GM23338 (cell line): Measurements from ENCODE around the gene KCTD10. TPM values are rescaled to one million over a fixed set of nuclear protein-coding genes. Genes with fewer than 3 reads are reported as not detected.
A peak's percentile ranks its signal among the peaks of the same experiment; 100 is the strongest.

Experiments
- ATAC-seq: fragments of 200-7000 bp; cut with Tn5 transposase; 3 replicates; pipeline ENCODE4 v1.9.1; 2020
- DNase-seq: peaks from one replicate; pipeline ENCODE4 v3.0.0-alpha.2; 2015; ENCODE audit warnings: low spot score
- H2AFZ ChIP-seq: fragments of 200-600 bp; sonication (generic); 2 replicates; pipeline ENCODE4 v1.8.0; 2016; ENCODE audit warnings: antibody characterized with exemption, mild to moderate bottlenecking, moderate library complexity
- H3F3A ChIP-seq: fragments of 200-600 bp; sonication (generic); replicated peaks from 2 replicates; pipeline ENCODE4 v1.8.0; 2017; ENCODE audit warnings: antibody characterized with exemption, mixed run types, low read depth
- H3K27ac ChIP-seq: fragments of 200-600 bp; sonication (generic); 2 replicates; pipeline ENCODE4 v1.6.1; 2016; ENCODE audit warnings: low read depth
- H3K27me3 ChIP-seq: fragments of 200-600 bp; sonication (generic); 2 replicates; pipeline ENCODE4 v1.8.0; 2016; ENCODE audit warnings: mild to moderate bottlenecking, mixed run types, moderate library complexity; ENCODE audit not compliant: insufficient read depth
- H3K36me3 ChIP-seq: fragments of 200-600 bp; sonication (generic); 2 replicates; pipeline ENCODE4 v1.8.0; 2016; ENCODE audit warnings: mild to moderate bottlenecking; ENCODE audit not compliant: insufficient read depth
- H3K4me1 ChIP-seq: fragments of 200-600 bp; sonication (generic); 2 replicates; pipeline ENCODE4 v1.8.0; 2016; ENCODE audit warnings: mild to moderate bottlenecking, moderate library complexity; ENCODE audit not compliant: insufficient read depth
- H3K4me2 ChIP-seq: fragments of 200-600 bp; sonication (generic); 2 replicates; pipeline ENCODE4 v1.7.1; 2017; ENCODE audit warnings: mixed run types
- H3K4me3 ChIP-seq: fragments of 200-600 bp; sonication (generic); 2 replicates; pipeline ENCODE4 v1.6.1; 2016; ENCODE audit warnings: mixed run types
- H3K79me2 ChIP-seq: fragments of 200-600 bp; sonication (generic); replicated peaks from 2 replicates; pipeline ENCODE4 v1.8.0; 2017; ENCODE audit warnings: mild to moderate bottlenecking; ENCODE audit not compliant: insufficient read depth
- H3K9me2 ChIP-seq: fragments of 200-600 bp; sonication (generic); 2 replicates; pipeline ENCODE4 v1.8.0; 2017; ENCODE audit not compliant: insufficient read depth
- H4K20me1 ChIP-seq: fragments of 200-600 bp; sonication (generic); replicated peaks from 2 replicates; pipeline ENCODE4 v1.8.0; 2017; ENCODE audit warnings: mild to moderate bottlenecking; ENCODE audit not compliant: insufficient read depth
- H3K27ac Mint-ChIP-seq: 2 replicates; pipeline ENCODE4 v1.8.0; 2020; ENCODE audit warnings: inconsistent platforms, mild to moderate bottlenecking, moderate library complexity, mixed read lengths
- H3K27me3 Mint-ChIP-seq: 3 replicates; pipeline ENCODE4 v1.8.0; 2022; ENCODE audit warnings: low read depth, mild to moderate bottlenecking, moderate library complexity, mixed read lengths, inconsistent platforms; ENCODE audit not compliant: insufficient read depth, poor library complexity
- H3K36me3 Mint-ChIP-seq: 3 replicates; pipeline ENCODE4 v1.8.0; 2021; ENCODE audit warnings: low read depth, mild to moderate bottlenecking, inconsistent platforms, moderate library complexity, mixed read lengths
- H3K4me1 Mint-ChIP-seq: 3 replicates; pipeline ENCODE4 v1.8.0; 2020; ENCODE audit warnings: mild to moderate bottlenecking, inconsistent platforms, mixed read lengths
- H3K4me3 Mint-ChIP-seq: 3 replicates; pipeline ENCODE4 v1.8.0; 2021; ENCODE audit warnings: moderate library complexity, mild to moderate bottlenecking, inconsistent platforms, mixed read lengths
- H3K9me3 Mint-ChIP-seq: 3 replicates; pipeline ENCODE4 v1.8.0; 2020; ENCODE audit warnings: moderate library complexity, mild to moderate bottlenecking, inconsistent platforms, mixed read lengths
- CREB1 ChIP-seq: fragments of 250-450 bp; sonication (Bioruptor Pico); IDR thresholded peaks from 2 replicates; pipeline ENCODE4 v1.5.0; 2020; ENCODE audit warnings: low read depth, mild to moderate bottlenecking, moderate library complexity
- EZH2 ChIP-seq: fragments of 200-600 bp; sonication (generic); IDR thresholded peaks from one replicate; pipeline ENCODE4 v1.8.0; 2017; ENCODE audit warnings: antibody characterized with exemption, mild to moderate bottlenecking, low read depth; ENCODE audit not compliant: unreplicated experiment
- JUNB ChIP-seq: IDR thresholded peaks from one replicate; pipeline ENCODE4 v1.6.1; 2016; ENCODE audit warnings: antibody characterized with exemption; ENCODE audit not compliant: unreplicated experiment
- POLR2AphosphoS5 ChIP-seq: IDR thresholded peaks from 2 replicates; pipeline ENCODE4 v1.6.1; 2016; ENCODE audit warnings: antibody characterized with exemption, low read depth
- STAT1 ChIP-seq: IDR thresholded peaks from one replicate; pipeline ENCODE4 v1.6.1; 2016; ENCODE audit warnings: antibody characterized with exemption; ENCODE audit not compliant: unreplicated experiment
- polyA plus RNA-seq: library from polyadenylated mRNA; unstranded; fragments of >200 nt; fragmentation: Nextera tagmentation; extraction: Ambion mirVana; gene quantifications from 2 replicates; pipeline ENCODE4 v1.2.1, GENCODE V29; 2016
- total RNA-seq: library from RNA; depleted of rRNA; stranded (reverse); fragments of >200 nt; shearing (Covaris generic); gene quantifications from 2 replicates; pipeline ENCODE4 v1.2.3, GENCODE V29; 2014
- TF ChIP-seq, protein P1 (sequence below): fragments of 250-450 bp; sonication (Bioruptor Pico); IDR thresholded peaks from 2 replicates; pipeline ENCODE4 v1.5.0; 2020; ENCODE audit warnings: mild to moderate bottlenecking, moderate library complexity
- TF ChIP-seq, protein P2 (sequence below): IDR thresholded peaks from 2 replicates; pipeline ENCODE4 v1.6.1; 2016; ENCODE audit warnings: antibody characterized with exemption

KCTD10 gene
- total and polyA plus RNA-seq, 2 experiments from 2014 or later = 15.8 to 45.2 TPM

- peak overlapping the region; percentile 50 for H3K4me2 ChIP-seq
- Mint-ChIP-seq H3K4me3 (peak overlapping the region; percentile 53), H3K36me3 (peaks cover 45% of the 10 kb centered on the region), H3K27me3 (peaks cover 13% of the 10 kb centered on the region), H3K9me3 (no peaks in the 10 kb centered on the region), H3K27ac (peak overlapping the region; percentile 94), H3K4me1 (peaks cover 72% of the 10 kb centered on the region)
- H3K79me2 ChIP-seq = peaks cover 71% of the 10 kb centered on the region
- no peaks in the 10 kb centered on the region for H3K27me3 ChIP-seq
- no peaks in the 10 kb centered on the region for H4K20me1 ChIP-seq
- ATAC-seq = no peak
- H3K4me3 ChIP-seq = peak overlapping the region; percentile 9
- TF ChIP-seq, protein P1, sequence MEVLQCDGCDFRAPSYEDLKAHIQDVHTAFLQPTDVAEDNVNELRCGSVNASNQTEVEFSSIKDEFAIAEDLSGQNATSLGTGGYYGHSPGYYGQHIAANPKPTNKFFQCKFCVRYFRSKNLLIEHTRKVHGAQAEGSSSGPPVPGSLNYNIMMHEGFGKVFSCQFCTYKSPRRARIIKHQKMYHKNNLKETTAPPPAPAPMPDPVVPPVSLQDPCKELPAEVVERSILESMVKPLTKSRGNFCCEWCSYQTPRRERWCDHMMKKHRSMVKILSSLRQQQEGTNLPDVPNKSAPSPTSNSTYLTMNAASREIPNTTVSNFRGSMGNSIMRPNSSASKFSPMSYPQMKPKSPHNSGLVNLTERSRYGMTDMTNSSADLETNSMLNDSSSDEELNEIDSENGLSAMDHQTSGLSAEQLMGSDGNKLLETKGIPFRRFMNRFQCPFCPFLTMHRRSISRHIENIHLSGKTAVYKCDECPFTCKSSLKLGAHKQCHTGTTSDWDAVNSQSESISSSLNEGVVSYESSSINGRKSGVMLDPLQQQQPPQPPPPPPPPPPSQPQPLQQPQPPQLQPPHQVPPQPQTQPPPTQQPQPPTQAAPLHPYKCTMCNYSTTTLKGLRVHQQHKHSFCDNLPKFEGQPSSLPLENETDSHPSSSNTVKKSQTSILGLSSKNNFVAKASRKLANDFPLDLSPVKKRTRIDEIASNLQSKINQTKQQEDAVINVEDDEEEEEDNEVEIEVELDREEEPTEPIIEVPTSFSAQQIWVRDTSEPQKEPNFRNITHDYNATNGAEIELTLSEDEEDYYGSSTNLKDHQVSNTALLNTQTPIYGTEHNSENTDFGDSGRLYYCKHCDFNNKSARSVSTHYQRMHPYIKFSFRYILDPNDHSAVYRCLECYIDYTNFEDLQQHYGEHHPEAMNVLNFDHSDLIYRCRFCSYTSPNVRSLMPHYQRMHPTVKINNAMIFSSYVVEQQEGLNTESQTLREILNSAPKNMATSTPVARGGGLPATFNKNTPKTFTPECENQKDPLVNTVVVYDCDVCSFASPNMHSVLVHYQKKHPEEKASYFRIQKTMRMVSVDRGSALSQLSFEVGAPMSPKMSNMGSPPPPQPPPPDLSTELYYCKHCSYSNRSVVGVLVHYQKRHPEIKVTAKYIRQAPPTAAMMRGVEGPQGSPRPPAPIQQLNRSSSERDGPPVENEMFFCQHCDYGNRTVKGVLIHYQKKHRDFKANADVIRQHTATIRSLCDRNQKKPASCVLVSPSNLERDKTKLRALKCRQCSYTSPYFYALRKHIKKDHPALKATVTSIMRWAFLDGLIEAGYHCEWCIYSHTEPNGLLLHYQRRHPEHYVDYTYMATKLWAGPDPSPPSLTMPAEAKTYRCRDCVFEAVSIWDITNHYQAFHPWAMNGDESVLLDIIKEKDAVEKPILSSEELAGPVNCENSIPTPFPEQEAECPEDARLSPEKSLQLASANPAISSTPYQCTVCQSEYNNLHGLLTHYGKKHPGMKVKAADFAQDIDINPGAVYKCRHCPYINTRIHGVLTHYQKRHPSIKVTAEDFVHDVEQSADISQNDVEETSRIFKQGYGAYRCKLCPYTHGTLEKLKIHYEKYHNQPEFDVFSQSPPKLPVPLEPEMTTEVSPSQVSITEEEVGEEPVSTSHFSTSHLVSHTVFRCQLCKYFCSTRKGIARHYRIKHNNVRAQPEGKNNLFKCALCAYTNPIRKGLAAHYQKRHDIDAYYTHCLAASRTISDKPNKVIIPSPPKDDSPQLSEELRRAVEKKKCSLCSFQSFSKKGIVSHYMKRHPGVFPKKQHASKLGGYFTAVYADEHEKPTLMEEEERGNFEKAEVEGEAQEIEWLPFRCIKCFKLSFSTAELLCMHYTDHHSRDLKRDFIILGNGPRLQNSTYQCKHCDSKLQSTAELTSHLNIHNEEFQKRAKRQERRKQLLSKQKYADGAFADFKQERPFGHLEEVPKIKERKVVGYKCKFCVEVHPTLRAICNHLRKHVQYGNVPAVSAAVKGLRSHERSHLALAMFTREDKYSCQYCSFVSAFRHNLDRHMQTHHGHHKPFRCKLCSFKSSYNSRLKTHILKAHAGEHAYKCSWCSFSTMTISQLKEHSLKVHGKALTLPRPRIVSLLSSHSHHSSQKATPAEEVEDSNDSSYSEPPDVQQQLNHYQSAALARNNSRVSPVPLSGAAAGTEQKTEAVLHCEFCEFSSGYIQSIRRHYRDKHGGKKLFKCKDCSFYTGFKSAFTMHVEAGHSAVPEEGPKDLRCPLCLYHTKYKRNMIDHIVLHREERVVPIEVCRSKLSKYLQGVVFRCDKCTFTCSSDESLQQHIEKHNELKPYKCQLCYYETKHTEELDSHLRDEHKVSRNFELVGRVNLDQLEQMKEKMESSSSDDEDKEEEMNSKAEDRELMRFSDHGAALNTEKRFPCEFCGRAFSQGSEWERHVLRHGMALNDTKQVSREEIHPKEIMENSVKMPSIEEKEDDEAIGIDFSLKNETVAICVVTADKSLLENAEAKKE (CRISPR knock-in tag) = no peak
- no peak for TF ChIP-seq POLR2AphosphoS5
- TF ChIP-seq STAT1 = no peak
- TF ChIP-seq, protein P2, sequence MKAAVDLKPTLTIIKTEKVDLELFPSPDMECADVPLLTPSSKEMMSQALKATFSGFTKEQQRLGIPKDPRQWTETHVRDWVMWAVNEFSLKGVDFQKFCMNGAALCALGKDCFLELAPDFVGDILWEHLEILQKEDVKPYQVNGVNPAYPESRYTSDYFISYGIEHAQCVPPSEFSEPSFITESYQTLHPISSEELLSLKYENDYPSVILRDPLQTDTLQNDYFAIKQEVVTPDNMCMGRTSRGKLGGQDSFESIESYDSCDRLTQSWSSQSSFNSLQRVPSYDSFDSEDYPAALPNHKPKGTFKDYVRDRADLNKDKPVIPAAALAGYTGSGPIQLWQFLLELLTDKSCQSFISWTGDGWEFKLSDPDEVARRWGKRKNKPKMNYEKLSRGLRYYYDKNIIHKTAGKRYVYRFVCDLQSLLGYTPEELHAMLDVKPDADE = no peak
- no peak for TF ChIP-seq JUNB
- DNase-seq = no peak
- peak overlapping the region; percentile 89 for H3K27ac ChIP-seq
- no peaks in the 10 kb centered on the region for H3K9me2 ChIP-seq
- H2AFZ ChIP-seq = no peak overlapping the region
- peaks cover 68% of the 10 kb centered on the region for H3K4me1 ChIP-seq
- H3K36me3 ChIP-seq = peaks cover 23% of the 10 kb centered on the region
- H3F3A ChIP-seq = peaks cover 11% of the 10 kb centered on the region; the same call in 1 of the 2 replicates
Measured at GRCh38 chr12:109459247-109459646, 17.9 kb downstream of the KCTD10 start.

DNA sequence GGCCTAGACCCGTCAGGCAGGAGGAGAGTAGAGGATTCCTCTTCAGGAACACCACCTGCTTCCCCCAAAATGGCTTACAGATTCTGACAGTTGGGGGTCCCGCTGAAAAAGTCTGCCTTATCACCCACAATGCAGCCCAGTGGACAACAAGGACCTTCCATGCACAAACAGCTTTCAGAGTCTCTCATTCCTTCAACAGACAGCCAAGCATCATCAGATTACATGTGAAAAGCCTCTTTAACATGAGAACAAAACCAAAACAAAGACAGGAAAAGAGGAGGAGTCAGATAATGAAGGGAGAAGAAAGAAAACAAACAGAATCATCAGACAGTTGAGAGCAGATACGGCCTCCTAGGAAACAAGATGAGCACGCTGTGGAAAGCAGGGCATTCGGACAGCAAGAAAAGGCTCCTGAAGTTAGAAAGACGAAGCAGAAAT is 18.3 kb downstream of the KCTD10 start:
- H3K4me3 Mint-ChIP-seq = peak overlapping the region; percentile 53
- peaks cover 11% of the 10 kb centered on the region; the same call in 1 of the 2 replicates for H3F3A ChIP-seq
- peak overlapping the region; percentile 50 for H3K4me2 ChIP-seq
- H3K27me3 ChIP-seq = no peaks in the 10 kb centered on the region
- H2AFZ ChIP-seq = no peak overlapping the region
- H3K9me3 Mint-ChIP-seq = no peaks in the 10 kb centered on the region
- H3K36me3 ChIP-seq = peaks cover 27% of the 10 kb centered on the region
- H3K27ac ChIP-seq = peak overlapping the region; percentile 96
- H3K9me2 ChIP-seq = no peaks in the 10 kb centered on the region
- peak; percentile 90 for DNase-seq
- peak overlapping the region; percentile 94 for H3K27ac Mint-ChIP-seq
- H3K4me1 Mint-ChIP-seq = peaks cover 67% of the 10 kb centered on the region
- peaks cover 13% of the 10 kb centered on the region for H3K27me3 Mint-ChIP-seq
- H3K4me1 ChIP-seq = peaks cover 64% of the 10 kb centered on the region
- no peaks in the 10 kb centered on the region; the same call in 1 of the 2 replicates for H4K20me1 ChIP-seq
- peaks cover 49% of the 10 kb centered on the region for H3K36me3 Mint-ChIP-seq
- peaks cover 68% of the 10 kb centered on the region for H3K79me2 ChIP-seq
- H3K4me3 ChIP-seq = peak overlapping the region; percentile 30
- peak; percentile 71 for ATAC-seq
- TF ChIP-seq EZH2 (no peak), STAT1 (no peak), POLR2AphosphoS5 (peak; percentile 43; the same call in 1 of the 2 replicates), CREB1 (CRISPR knock-in tag) (peak; percentile 41), JUNB (no peak)
- TF ChIP-seq, protein P2 = no peak
